Measurements from ENCODE around the gene JPH2. TPM values are rescaled to one million over a fixed set of nuclear protein-coding genes. Genes with fewer than 3 reads are reported as not detected.

The JPH2 gene
- total RNA-seq, 1 donor from 2014 or later: 188 TPM

- no peak for DNase-seq
Measured at GRCh38 chr20:44125332-44126127, 61.5 kb downstream of the JPH2 start.

GRCh38 chr20:44123874-44124535, 63.0 kb downstream of the JPH2 start:
- no peak for DNase-seq

GRCh38 chr20:44123251-44123650, 63.7 kb downstream of the JPH2 start:
- DNase-seq: no peak

- no peak for DNase-seq
Measured at GRCh38 chr20:44120676-44121425, 66.1 kb downstream of the JPH2 start.

- no peak for DNase-seq
Measured at GRCh38 chr20:44118185-44119033, 68.6 kb downstream of the JPH2 start.

- no peak for DNase-seq
Measured at GRCh38 chr20:44117296-44118184, 69.4 kb downstream of the JPH2 start.

- DNase-seq: no peak
Measured at GRCh38 chr20:44115762-44116644, 71.0 kb downstream of the JPH2 start.

- DNase-seq: no peak
Measured at GRCh38 chr20:44115181-44115580, 71.8 kb downstream of the JPH2 start.

GRCh38 chr20:44113618-44114376, 73.2 kb downstream of the JPH2 start:
- DNase-seq: no peak

GRCh38 chr20:44112889-44113617, 73.9 kb downstream of the JPH2 start:
- DNase-seq: no peak

GRCh38 chr20:44112456-44112855, 74.5 kb downstream of the JPH2 start:
- no peak for DNase-seq

- DNase-seq: no peak
Measured at GRCh38 chr20:44111712-44112335, 75.2 kb downstream of the JPH2 start.

GRCh38 chr20:44110816-44111568, 76.0 kb downstream of the JPH2 start:
- no peak for DNase-seq

GRCh38 chr20:44109951-44110361, 77.0 kb downstream of the JPH2 start:
- no peak for DNase-seq

GRCh38 chr20:44106615-44107014, 80.4 kb downstream of the JPH2 start:
- no peak for DNase-seq

- DNase-seq: peak; percentile 93
Measured at GRCh38 chr20:44104798-44105517, 82.0 kb downstream of the JPH2 start.

- DNase-seq: no peak
Measured at GRCh38 chr20:44102582-44102981, 84.4 kb downstream of the JPH2 start.
